ENCODE results near the gene PRKCA.
A peak's percentile ranks its signal among the peaks of the same experiment; 100 is the strongest.

PRKCA gene

DNA sequence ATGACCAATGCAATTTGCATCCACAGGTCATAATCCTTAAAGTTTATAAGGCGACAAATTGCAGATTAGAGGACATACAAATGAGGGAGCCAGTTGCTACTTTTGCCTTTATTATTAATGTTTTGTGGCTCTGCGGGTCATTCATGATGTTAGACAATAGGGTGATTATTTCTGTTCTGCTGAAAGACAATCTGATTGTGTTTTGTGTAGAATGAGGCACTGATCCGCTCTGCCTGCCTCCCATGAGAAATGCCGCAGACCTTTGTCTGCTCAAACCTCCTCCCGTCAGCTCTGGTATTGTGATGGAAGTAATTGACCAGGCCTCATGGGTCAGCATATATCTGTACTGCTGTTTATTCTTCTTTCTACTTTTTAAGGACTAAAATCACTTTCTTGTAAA lies 224.9 kb downstream of the PRKCA start:
- TF ChIP-seq, protein P1, sequence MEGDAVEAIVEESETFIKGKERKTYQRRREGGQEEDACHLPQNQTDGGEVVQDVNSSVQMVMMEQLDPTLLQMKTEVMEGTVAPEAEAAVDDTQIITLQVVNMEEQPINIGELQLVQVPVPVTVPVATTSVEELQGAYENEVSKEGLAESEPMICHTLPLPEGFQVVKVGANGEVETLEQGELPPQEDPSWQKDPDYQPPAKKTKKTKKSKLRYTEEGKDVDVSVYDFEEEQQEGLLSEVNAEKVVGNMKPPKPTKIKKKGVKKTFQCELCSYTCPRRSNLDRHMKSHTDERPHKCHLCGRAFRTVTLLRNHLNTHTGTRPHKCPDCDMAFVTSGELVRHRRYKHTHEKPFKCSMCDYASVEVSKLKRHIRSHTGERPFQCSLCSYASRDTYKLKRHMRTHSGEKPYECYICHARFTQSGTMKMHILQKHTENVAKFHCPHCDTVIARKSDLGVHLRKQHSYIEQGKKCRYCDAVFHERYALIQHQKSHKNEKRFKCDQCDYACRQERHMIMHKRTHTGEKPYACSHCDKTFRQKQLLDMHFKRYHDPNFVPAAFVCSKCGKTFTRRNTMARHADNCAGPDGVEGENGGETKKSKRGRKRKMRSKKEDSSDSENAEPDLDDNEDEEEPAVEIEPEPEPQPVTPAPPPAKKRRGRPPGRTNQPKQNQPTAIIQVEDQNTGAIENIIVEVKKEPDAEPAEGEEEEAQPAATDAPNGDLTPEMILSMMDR (IDR thresholded peaks at IDR 0.05) = no peak
- Histone ChIP-seq H3K27ac (no peak overlapping the region), H3K4me3 (no peak overlapping the region)
- no peak for DNase-seq (ENCODE audit: low spot score)

DNA sequence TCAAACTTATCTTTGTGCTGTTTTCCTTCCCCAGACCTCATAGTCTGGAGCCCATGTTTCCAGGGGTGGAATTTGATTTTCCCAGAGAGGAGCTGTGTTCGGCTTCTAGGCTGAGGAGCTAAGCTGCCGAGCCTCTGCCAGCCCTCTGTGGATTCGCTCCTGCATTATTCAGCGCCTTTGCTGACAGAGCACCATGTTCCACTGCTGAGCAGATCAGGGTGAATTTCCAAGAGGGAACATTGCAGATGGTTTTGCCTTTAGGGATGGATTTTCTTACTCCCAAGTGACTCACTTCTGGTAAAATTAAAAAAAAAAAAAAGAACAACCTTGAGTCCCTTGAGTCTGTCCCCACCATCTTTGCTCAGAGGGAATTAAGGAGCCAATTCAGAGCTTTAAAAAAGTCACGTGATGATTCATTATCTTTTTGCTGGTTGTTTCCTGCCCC lies 229.5 kb downstream of the PRKCA start:
- no peak for DNase-seq (ENCODE audit: low spot score)
- Histone ChIP-seq H3K4me3 (no peak overlapping the region), H3K27ac (no peak overlapping the region)
- TF ChIP-seq, protein P1 (IDR thresholded peaks at IDR 0.05) = no peak

DNA sequence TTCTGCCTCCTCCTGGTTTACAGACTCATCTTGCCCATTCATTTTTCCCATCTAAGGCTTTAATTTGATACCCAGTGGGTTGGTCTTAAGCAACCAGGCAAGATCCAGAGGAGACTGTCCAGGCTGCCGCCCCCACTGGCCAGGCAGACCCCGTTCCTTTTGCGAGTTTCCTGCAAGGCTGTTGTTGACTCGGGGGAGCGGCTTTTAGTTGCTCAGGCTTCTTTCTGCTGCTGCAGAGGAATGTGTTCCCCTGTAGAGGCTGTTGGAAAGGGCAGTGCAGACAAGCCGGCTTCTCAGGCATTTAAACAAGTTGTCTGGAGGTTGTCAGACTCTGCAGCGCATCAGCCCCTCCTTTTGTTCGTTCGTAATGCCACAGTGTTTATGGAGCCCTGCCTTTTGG lies 231.2 kb downstream of the PRKCA start:
- Histone ChIP-seq H3K27ac (no peak overlapping the region), H3K4me3 (no peak overlapping the region)
- no peak for DNase-seq (ENCODE audit: low spot score)
- TF ChIP-seq, protein P1 (IDR thresholded peaks at IDR 0.05) = no peak

DNA sequence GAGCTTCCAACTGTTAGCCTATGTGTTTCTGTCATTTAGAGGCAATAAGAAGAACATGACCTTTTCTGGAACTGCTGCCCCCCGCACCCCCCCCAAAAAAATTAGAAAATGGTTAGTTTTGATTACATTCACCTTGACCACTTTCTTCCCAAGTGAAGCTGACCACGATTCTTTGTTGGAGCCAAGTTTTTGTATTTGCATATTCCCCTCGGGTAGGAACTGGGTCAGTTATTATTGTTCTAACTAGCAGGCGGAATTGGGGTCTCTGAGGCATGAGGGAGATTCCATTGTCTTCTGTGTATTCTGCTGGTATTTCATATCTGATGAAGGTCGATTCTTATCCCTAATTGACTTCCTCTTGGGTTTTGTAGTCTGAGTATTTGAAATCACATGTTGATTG lies 231.6 kb downstream of the PRKCA start:
- no peak overlapping the region for H3K4me3 ChIP-seq
- no peak for DNase-seq (ENCODE audit: low spot score)
- H3K27ac ChIP-seq = no peak overlapping the region
- TF ChIP-seq, protein P1 (IDR thresholded peaks at IDR 0.05) = no peak

DNA sequence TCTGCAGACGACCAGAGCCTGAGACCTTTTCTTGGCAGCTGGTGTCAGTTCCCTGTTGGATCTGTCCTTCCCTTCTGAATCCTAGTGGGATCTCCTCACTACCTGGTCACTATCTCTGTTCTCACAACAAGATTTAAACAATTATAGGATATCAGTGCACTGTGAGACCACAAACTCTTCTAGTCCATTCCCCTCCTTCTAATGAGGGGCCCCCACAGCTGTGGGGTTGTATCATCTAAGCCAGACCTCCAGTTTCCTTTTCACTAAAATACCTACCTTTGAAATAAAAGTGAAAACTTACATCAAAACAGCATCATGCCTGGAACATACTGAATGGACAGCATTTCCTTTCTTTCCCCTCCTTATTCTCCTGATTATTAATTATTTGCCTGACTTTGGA lies 233.2 kb downstream of the PRKCA start:
- no peak overlapping the region for H3K27ac ChIP-seq
- TF ChIP-seq, protein P1 (IDR thresholded peaks at IDR 0.05) = no peak
- no peak overlapping the region for H3K4me3 ChIP-seq
- DNase-seq (ENCODE audit: low spot score) = no peak

DNA sequence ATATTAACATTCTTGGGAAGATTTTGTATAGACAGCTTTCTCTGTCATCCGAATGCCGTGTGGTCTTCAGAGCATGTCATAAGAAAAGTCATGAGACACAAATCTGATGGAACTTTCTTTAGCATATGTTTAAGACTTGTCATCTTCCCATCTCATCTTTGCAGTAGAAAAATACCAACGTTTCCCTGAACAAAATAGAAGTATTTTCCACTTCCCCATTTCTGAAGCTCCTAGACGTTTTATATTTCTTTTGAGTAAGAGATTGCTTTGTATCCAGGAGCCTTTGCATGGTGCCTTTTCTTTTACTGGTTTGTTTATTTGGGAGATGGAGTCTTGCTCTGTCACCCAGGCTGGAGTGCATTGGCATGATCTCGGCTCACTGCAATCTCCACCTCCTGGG lies 235.1 kb downstream of the PRKCA start:
- H3K4me3 ChIP-seq = no peak overlapping the region
- no peak overlapping the region for H3K27ac ChIP-seq
- TF ChIP-seq, protein P1 (IDR thresholded peaks at IDR 0.05) = no peak
- DNase-seq (ENCODE audit: low spot score) = no peak

DNA sequence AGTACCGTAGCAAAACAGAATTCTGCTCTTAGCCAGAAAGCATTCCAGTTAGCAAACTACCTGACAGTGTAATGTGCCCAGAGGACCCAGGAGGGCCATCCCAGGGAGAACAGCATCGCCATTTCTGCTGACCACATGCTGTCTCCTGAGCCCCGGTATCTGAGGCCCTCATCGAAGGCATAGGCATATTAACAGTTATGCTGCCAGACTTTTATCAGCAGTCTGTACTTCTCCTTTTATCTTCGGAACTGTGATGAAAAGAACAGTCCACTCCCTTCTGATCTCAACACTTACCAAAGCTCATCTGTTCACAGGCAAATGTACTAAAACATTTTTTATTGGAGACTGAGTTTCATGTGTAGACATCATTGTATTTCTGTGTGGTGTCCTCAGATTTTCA lies 236.4 kb downstream of the PRKCA start:
- Histone ChIP-seq H3K27ac (peak overlapping the region in 1 of 2 donors; percentile 13), H3K4me3 (no peak overlapping the region)
- DNase-seq (ENCODE audit: low spot score) = no peak
- TF ChIP-seq, protein P1 (IDR thresholded peaks at IDR 0.05) = no peak
